ENCODE results near the gene ADCY10. TPM values are rescaled to one million over a fixed set of nuclear protein-coding genes. Genes with fewer than 3 reads are reported as not detected.

The ADCY10 gene
- total RNA-seq (2011; cell fraction: chromatin; rRNA removed; ENCODE audit: low replicate concordance) = 1.3 and 2.1 TPM in 2 replicates
- 0.39 and 0.83 TPM in 2 replicates for total RNA-seq (2011; cell fraction: nucleolus; rRNA removed)
- 1.1 and 2.1 TPM in 2 replicates for total RNA-seq (2011; cell fraction: nucleoplasm; rRNA removed)
- total RNA-seq (2014; rRNA removed) = 0.24 and 0.86 TPM in 2 replicates
- 0.29 and 0.32 TPM in 2 replicates for total RNA-seq (2014; rRNA removed; fragmentation: Illumina TruSeq; extraction: Trizol)
- 0.11 and 0.14 TPM in 2 replicates for total RNA-seq (2015; rRNA removed; fragmentation: Illumina TruSeq; extraction: Trizol)
- 0.20 and 0.22 TPM in 2 replicates for total RNA-seq (2021)
- 0.21 and 0.54 TPM in 2 replicates for polyA plus RNA-seq (2011; rRNA removed)
- 0.12 and 0.13 TPM in 2 replicates for polyA plus RNA-seq (2011; cell fraction: cytosol; rRNA removed)
- polyA plus RNA-seq (2011; cell fraction: nucleus; rRNA removed) = 0.34 and 0.38 TPM in 2 replicates
- 0.12 and 0.65 TPM in 2 replicates for polyA plus RNA-seq (2012)
- 0.25 and 0.26 TPM in 2 replicates for polyA plus RNA-seq (2014; fragmentation: Illumina TruSeq; extraction: Trizol)
- under 1 TPM; 0.21 to 0.39 TPM for polyA plus RNA-seq (2014; fragmentation: Nextera tagmentation; extraction: Ambion mirVana)
- 0.08 and 0.11 TPM in 2 replicates for polyA plus RNA-seq (2014; rRNA removed)
- polyA minus RNA-seq (2011; rRNA and poly(A)+ RNA removed) = 0.24 and 0.28 TPM in 2 replicates
- polyA minus RNA-seq (2011; cell fraction: cytosol; rRNA and poly(A)+ RNA removed) = not detected in 2 replicates
- polyA minus RNA-seq (2011; cell fraction: nucleus; rRNA and poly(A)+ RNA removed) = 0.22 and 0.27 TPM in 2 replicates
- Bru-seq, nascent RNA = percentile 41 among the genes with signal in this experiment
- BruChase-seq, experiment 1, labeled RNA remaining after a 2-hour chase = percentile 48 among the genes with signal in this experiment
- BruChase-seq, experiment 2, labeled RNA remaining after a 6-hour chase = percentile 54 among the genes with signal in this experiment
- long read RNA-seq, experiment 1, partial matches to known transcripts = 0 of 7 reads
- long read RNA-seq, experiment 1, other reads (novel, unspliced or antisense) = 7 of 7 reads
- long read RNA-seq, experiment 2, partial matches to known transcripts = 1 of 1 reads
- long read RNA-seq, experiment 2, other reads (novel, unspliced or antisense) = 0 of 1 reads
- long read RNA-seq, experiment 3, partial matches to known transcripts = 0 of 1 reads
- long read RNA-seq, experiment 3, other reads (novel, unspliced or antisense) = 1 of 1 reads

- POLR2A ChIA-PET = interaction anchor here (0.6 to 3.2 kb wide), 13 partner anchors 9 to 212 kb away, joined by 3 to 29 read pairs (median 3); no protein-coding TSS in a partner anchor
- Histone ChIP-seq H3K4me1 (replicated peaks in 1 of 2; ENCODE audit: control insufficient read depth in 2 of 2, insufficient read depth in 2 of 2, low read length in 2 of 2) (peaks cover 4 to 8% of the 10 kb centered on the region in 2 experiments; a peak in 3 of 5 replicates), H3K36me3 (ENCODE audit: control insufficient read depth, insufficient read depth, low read length) (peaks cover 33% of the 10 kb centered on the region), H3K27ac (ENCODE audit: extremely low read depth, low read depth, low read length) (peak within 1 kb of the TSS; percentile 49; the same call in 1 of the 3 replicates), H3K79me2 (ENCODE audit: control insufficient read depth, insufficient read depth, low read length) (peaks cover 7% of the 10 kb centered on the region; the same call in 1 of the 3 replicates), H3K4me3 (no peak within 1 kb of the TSS), H3K27me3 (ENCODE audit: control insufficient read depth in 2 of 2, insufficient read depth in 2 of 2, low read length in 2 of 2) (no peaks in the 10 kb centered on the region), H3K9ac (ENCODE audit: insufficient read depth in 1 of 2, low read depth in 2 of 2, low read length in 2 of 2) (no peak within 1 kb of the TSS; a peak in 2 of 4 replicates), H3K9me1 (ENCODE audit: control insufficient read depth, insufficient read depth, low read length) (no peaks in the 10 kb centered on the region), H3K9me3 (replicated peaks; ENCODE audit: control insufficient read depth, insufficient read depth, low read depth, low read length) (peaks cover 16% of the 10 kb centered on the region), H3K4me2 (ENCODE audit: insufficient read depth, low read length) (no peak within 1 kb of the TSS), H2AFZ (ENCODE audit: low read depth, low read length) (no peak within 1 kb of the TSS), H4K20me1 (replicated peaks; ENCODE audit: control insufficient read depth, insufficient read depth, low read length) (no peaks in the 10 kb centered on the region)
- peak; percentile 73 for ATAC-seq
- BruUV-seq (replicated peaks) = no TSS peak
- WGBS (ENCODE audit: insufficient coverage, low coverage, missing lambda C conversion rate) = 60% methylated on average over 9 of the region's 9 CpGs
- in situ Hi-C loops (cut with MboI) (no loop called here), intact Hi-C loops (cut with micrococcal nuclease) (no loop called here)
- DNase-seq (ENCODE audit: extremely low read depth in 1 of 4, low spot score in 3 of 4) = peak in 2 of 4 experiments; percentile 22 to 29
- CTCF ChIA-PET (ENCODE audit: low intra/inter-chr PET ratio) = no interaction called here
- FAIRE-seq = no peak
- TF ChIP-seq ZBTB9 (CRISPR knock-in tag; IDR thresholded peaks at IDR 0.05) (no peak), ZNF445 (CRISPR knock-in tag; IDR thresholded peaks at IDR 0.05; ENCODE audit: low read depth) (no peak), SUPT5H (IDR thresholded peaks at IDR 0.05) (0 out of 2 replicates have a peak, but pooled peaks have one; percentile 24), ZNF764 (CRISPR knock-in tag; IDR thresholded peaks at IDR 0.05; ENCODE audit: low read depth) (no peak), ARID4B (CRISPR knock-in tag; IDR thresholded peaks at IDR 0.05) (0 out of 2 replicates have a peak, but pooled peaks have one; percentile 28), SREBF1 (IDR thresholded peaks at IDR 0.05; ENCODE audit: borderline replicate concordance, low read depth, low read length) (no peak), CEBPG (CRISPR knock-in tag; IDR thresholded peaks at IDR 0.05) (peak; percentile 51; the same call in 1 of the 2 replicates), CEBPG (tag; conservative IDR thresholded peaks at IDR 0.05 in 1 of 2, IDR thresholded peaks at IDR 0.05 in 1 of 2) (0 out of 4 replicates have a peak, but pooled peaks have one; percentile 6 to 19), POLR2A (conservative IDR thresholded peaks at IDR 0.05) (0 out of 2 replicates have a peak, but pooled peaks have one; percentile 22), SNAPC5 (CRISPR knock-in tag; IDR thresholded peaks at IDR 0.05) (no peak), LARP7 (IDR thresholded peaks at IDR 0.05) (no peak)
These were observed at the start of gene ADCY10 for GRCh38 chr1:167913895-167914496. Gene ADCY10, minus strand, starts transcription at chr1:167914134. Its CDS starts 8,994 bp downstream, at chr1:167905140.
